ENCODE measurements around the gene RXRA. TPM values are rescaled to one million over a fixed set of nuclear protein-coding genes. Genes with fewer than 3 reads are reported as not detected.

RXRA gene
- total and polyA plus RNA-seq, 7 donors = 37.7 to 192 (median 139) TPM

DNA sequence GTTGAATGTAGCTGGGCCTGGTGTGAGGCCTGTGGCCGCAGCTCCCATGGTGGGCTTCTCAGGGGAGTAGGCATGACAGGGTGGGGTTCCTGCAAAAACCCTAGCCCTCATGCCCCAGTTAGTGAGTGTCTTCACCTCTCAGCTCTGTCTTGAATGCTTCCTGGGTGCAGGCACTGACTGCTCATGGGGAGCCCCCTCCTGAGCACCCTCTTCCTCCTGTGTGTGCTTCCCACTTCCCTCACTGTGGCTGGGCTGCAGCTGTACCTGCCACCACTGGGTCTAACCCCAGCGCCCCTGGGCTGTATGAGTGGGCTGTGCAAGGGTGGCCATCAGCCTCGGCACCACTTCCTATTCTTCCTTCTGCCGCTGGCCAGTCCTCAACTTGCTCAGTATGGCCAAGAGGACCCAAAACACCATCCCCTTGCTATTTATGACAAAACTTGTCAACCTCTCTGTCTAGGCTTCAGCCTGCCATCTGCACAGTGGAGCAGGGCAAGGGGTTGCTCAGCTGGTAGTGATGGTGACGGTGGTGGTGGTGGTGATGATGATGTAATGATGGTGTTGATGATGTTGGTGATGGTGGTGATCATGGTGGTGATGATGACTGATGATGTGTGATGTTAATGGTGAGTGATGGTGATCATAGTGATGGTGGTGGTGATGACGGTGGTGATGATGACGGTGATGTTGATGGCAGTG is 67.5 kb downstream of the RXRA start:
- H3K9me3 ChIP-seq = no peaks in the 10 kb centered on the region
- no peak for TF ChIP-seq CTCF (IDR thresholded peaks at IDR 0.05)
- H3K27me3 ChIP-seq (ENCODE audit: insufficient read depth in 3 of 3, low read length in 2 of 3) = no peaks in the 10 kb centered on the region
- no peak for ATAC-seq
- H3K36me3 ChIP-seq (ENCODE audit: insufficient read depth in 1 of 2, low read depth in 1 of 2) = no peaks in the 10 kb centered on the region
- DNase-seq = no peak
- H3K4me3 ChIP-seq = no peak overlapping the region
- intact Hi-C loops (cut with DNase I) = no loop called here
- H3K4me1 ChIP-seq = peaks cover 84% of the 10 kb centered on the region
- 82 to 96% (median 96%) methylated on average over 7 of the region's 7 CpGs for WGBS, 3 donors
- H3K27ac ChIP-seq = no peak overlapping the region

DNA sequence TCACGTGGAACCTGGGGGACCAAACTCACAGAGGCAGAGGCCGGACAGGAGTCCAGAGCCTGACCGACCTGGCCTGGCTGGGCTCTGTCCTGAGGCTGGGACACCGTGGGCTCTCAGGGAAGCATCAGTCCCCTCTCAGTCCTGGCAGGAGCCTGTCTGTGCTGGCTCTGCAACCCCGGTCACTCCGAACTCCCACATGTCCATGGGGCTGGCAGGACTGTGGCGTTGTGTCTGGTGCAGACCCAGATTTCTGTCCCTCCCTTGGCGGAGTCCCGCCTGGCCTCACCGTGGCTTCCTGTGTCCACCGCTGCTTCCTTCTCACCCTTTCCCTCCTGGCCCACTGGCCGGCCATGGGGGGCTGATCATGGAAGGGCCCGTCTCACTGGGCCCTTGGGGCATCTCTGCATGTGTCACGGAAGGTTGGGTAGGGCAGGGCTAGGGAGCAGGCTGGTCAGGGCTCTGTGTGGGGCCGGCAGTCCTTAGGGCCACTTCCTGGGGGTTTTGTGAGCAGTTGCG is 68.8 kb downstream of the RXRA start:
- no peak for DNase-seq
- H3K27ac ChIP-seq = peak overlapping the region; percentile 60
- H3K27me3 ChIP-seq (ENCODE audit: insufficient read depth in 3 of 3, low read length in 2 of 3) = no peaks in the 10 kb centered on the region
- TF ChIP-seq CTCF (IDR thresholded peaks at IDR 0.05) = no peak
- peak overlapping the region; percentile 9 for H3K4me3 ChIP-seq
- H3K9me3 ChIP-seq = no peaks in the 10 kb centered on the region
- peak; percentile 19 to 62 (median 51) for ATAC-seq
- 24 to 44% (median 30%) methylated on average over 12 to 16 of the region's 16 CpGs for WGBS, 3 donors
- peaks cover 79% of the 10 kb centered on the region for H3K4me1 ChIP-seq
- no peaks in the 10 kb centered on the region for H3K36me3 ChIP-seq (ENCODE audit: insufficient read depth in 1 of 2, low read depth in 1 of 2)
- intact Hi-C loops (cut with DNase I) = no loop called here

DNA sequence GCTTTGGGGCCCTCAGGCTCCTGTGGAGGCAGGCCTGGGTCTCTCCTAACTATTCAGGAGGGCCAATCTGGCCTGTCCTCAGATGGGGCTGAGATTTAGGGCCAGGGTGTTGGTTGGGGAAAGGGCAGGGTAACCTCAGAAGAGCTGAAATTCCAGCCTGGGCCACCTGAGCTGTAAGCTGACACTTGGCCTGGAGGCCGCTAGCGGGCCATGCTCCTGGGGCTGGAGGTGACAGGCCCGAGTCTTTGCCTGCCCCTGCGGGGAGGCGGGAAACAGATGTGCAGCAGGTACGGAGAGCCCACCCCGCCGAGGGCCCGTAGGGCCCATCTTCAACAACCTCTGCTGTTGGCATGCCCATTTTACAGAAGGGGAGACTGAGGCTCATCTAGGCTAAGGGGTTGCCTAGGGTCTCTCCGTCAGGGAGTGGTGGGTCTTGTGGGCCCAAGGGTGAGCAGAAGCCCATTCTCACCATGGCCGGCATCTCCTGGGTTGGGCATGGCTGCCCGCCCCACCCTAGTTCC is 69.5 kb downstream of the RXRA start:
- intact Hi-C loops (cut with DNase I) = no loop called here
- WGBS, 3 donors = 53 to 73% (median 54%) methylated on average over 12 of the region's 12 CpGs
- Histone ChIP-seq H3K4me1 (peaks cover 71% of the 10 kb centered on the region), H3K27me3 (ENCODE audit: insufficient read depth in 3 of 3, low read length in 2 of 3) (no peaks in the 10 kb centered on the region), H3K36me3 (ENCODE audit: insufficient read depth in 1 of 2, low read depth in 1 of 2) (no peaks in the 10 kb centered on the region), H3K9me3 (no peaks in the 10 kb centered on the region), H3K27ac (peak overlapping the region; percentile 60), H3K4me3 (peak overlapping the region; percentile 15)
- no peak for TF ChIP-seq CTCF (IDR thresholded peaks at IDR 0.05)
- DNase-seq = no peak
- peak; percentile 13 to 48 (median 34) for ATAC-seq

DNA sequence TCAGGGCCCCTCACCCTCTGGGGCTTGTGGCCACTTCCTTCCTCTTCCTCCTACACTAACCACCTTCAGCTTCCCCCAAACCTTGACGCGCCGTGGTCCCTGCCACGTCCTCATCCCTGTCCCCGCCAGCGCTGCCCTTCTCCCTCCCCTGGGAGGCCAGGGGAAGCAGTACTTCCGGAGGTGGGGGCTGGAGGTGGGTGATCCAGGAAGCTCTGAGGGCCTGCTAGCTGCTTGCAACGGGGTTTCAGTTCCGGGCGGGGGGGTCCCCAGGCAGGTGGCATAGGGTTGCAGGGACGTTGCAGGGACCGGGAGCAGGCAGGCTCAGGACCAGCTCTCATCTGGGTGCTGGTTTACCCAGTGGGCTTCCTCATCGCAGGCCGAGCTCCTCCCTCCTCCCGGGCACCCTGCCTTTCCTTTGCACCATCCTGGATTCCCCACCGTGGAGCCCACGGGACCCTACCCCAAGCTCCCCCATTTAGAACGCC is 70.0 kb downstream of the RXRA start:
- ATAC-seq (no peak), DNase-seq (no peak)
- Histone ChIP-seq H3K27me3 (ENCODE audit: insufficient read depth in 3 of 3, low read length in 2 of 3) (no peaks in the 10 kb centered on the region), H3K4me1 (peaks cover 69% of the 10 kb centered on the region), H3K4me3 (peak overlapping the region; percentile 15), H3K36me3 (ENCODE audit: insufficient read depth in 1 of 2, low read depth in 1 of 2) (no peaks in the 10 kb centered on the region), H3K9me3 (no peaks in the 10 kb centered on the region), H3K27ac (peak overlapping the region; percentile 60)
- no peak for TF ChIP-seq CTCF (IDR thresholded peaks at IDR 0.05)
- WGBS, 3 donors = 47 to 63% (median 55%) methylated on average over 16 to 18 of the region's 18 CpGs
- intact Hi-C loops (cut with DNase I) = no loop called here

Data from psoas muscle (tissue), 8 donors.